Nephron (organoid): ENCODE results near the gene LRRC46.
A peak's percentile ranks its signal among the peaks of the same experiment; 100 is the strongest.

Source experiments
- H3K27ac Mint-ChIP-seq, 3 experiments: 2 replicates each; pipeline ENCODE4 v1.8.0; 2020; ENCODE audit warnings: mixed read lengths in 3 of 3, mild to moderate bottlenecking in 2 of 3, moderate library complexity in 1 of 3
- H3K27me3 Mint-ChIP-seq: 2 replicates; pipeline ENCODE4 v1.8.0; 2021; ENCODE audit warnings: low read depth, mild to moderate bottlenecking, moderate library complexity, mixed read lengths
- H3K36me3 Mint-ChIP-seq: 2 replicates; pipeline ENCODE4 v1.8.0; 2020; ENCODE audit warnings: low read depth, mixed read lengths
- H3K4me1 Mint-ChIP-seq: 2 replicates; pipeline ENCODE4 v1.8.0; 2020; ENCODE audit warnings: mixed read lengths
- H3K4me3 Mint-ChIP-seq, 3 experiments: 2 replicates each; pipeline ENCODE4 v1.8.0; 2020; ENCODE audit warnings: mild to moderate bottlenecking in 3 of 3, mixed read lengths in 3 of 3, moderate library complexity in 2 of 3
- H3K9me3 Mint-ChIP-seq: 2 replicates; pipeline ENCODE4 v1.8.0; 2020; ENCODE audit warnings: mixed read lengths
- TF ChIP-seq, protein P1 (sequence below), 3 experiments: fragments of 200-600 bp; sonication (generic); IDR thresholded peaks; one replicate each; pipeline ENCODE4 v1.5.0; 2021; ENCODE audit warnings: antibody characterized with exemption in 3 of 3; ENCODE audit not compliant: unreplicated experiment in 3 of 3

The LRRC46 gene, protein sequence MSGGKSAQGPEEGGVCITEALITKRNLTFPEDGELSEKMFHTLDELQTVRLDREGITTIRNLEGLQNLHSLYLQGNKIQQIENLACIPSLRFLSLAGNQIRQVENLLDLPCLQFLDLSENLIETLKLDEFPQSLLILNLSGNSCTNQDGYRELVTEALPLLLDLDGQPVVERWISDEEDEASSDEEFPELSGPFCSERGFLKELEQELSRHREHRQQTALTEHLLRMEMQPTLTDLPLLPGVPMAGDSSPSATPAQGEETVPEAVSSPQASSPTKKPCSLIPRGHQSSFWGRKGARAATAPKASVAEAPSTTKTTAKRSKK

DNA sequence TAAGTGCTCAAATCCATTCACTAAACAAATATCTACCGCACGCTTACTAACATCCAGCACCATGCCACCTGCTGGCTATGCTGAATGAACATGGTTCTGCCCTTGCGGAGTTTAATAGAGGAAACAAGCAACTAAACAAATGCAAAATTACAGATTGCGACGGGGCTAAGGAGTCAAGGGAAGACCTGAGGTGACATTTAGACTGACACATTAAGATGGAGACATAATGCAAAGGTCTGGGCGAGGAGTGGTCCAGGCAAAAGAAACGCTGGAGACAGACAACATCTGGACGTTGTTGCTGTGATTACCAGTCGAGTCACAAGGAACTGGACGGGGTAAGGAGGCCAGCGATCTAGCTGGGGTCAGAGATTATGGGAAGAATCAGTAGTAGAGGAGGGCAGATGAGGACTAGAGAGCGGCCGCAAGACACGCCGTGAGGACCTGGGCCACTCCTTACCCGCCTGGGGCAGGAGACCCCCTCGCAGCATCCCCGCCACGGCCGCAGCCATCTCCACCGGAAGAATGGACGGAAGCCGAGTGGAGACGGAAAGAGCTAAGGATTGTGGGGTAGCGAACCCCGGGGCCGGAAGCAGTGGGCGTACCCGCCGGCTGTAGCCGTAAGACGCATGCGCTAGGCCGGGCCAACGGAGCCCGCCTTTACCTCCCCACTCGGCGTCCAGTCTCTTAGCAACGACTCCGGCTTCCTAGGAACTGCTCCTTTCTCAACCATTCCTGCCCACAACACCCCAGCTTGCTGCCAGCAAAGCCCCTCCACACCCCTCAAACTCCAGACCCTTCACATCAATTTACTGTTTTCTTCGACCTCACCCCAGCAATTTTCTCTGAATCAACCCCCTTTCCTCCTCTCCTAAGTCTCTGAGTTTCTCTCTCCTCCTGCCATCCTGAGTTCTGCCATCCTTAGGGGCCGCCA, at the start of gene LRRC46, which contains the start of gene MRPL10:
TSS of gene LRRC46 (plus strand) at position 668 of the 931 bp plus-strand sequence. CDS start 320 bp downstream, outside the sequence.
TSS of gene MRPL10 (minus strand) at position 539 of the 931 bp plus-strand sequence. CDS start at position 509, 30 bp downstream.
- Mint-ChIP-seq H3K4me1 (peaks cover 15% of the 10 kb centered on the region), H3K36me3 (peaks cover 23% of the 10 kb centered on the region)

DNA sequence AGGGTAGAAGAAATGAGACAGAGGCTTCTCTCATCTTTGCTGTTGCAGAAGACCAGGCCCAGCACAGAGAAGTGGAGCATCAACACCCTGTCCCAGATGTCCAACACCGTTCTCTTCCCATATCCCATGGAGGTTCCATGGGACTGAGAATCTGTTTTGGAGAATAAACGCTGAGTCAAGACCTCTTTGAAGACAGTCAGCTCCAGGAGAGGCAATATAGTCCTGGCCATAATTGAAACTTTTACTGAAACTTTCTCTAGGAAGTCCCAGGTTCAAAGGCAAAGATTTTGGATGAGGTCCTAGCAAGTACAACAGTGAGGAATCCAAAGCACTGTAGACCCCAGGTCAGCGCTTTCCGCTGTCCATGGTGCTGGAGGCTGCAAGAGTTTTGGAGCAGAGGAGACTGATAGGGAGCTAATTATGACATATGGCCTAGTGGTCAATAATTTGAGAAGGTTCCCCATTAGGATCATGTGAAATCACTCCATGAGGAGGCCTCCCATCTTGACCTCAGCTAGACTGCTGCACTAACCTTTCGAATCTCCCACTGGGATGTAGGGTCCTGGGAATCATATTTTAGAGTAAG, 45.8 kb upstream of the LRRC46 start:
- H3K27ac Mint-ChIP-seq, result no peak overlapping the region
- H3K4me3 Mint-ChIP-seq, result peak overlapping the region in 1 of 3 experiments; percentile 41
- TF ChIP-seq, protein P1, sequence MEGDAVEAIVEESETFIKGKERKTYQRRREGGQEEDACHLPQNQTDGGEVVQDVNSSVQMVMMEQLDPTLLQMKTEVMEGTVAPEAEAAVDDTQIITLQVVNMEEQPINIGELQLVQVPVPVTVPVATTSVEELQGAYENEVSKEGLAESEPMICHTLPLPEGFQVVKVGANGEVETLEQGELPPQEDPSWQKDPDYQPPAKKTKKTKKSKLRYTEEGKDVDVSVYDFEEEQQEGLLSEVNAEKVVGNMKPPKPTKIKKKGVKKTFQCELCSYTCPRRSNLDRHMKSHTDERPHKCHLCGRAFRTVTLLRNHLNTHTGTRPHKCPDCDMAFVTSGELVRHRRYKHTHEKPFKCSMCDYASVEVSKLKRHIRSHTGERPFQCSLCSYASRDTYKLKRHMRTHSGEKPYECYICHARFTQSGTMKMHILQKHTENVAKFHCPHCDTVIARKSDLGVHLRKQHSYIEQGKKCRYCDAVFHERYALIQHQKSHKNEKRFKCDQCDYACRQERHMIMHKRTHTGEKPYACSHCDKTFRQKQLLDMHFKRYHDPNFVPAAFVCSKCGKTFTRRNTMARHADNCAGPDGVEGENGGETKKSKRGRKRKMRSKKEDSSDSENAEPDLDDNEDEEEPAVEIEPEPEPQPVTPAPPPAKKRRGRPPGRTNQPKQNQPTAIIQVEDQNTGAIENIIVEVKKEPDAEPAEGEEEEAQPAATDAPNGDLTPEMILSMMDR (IDR thresholded peaks at IDR 0.05; ENCODE audit: unreplicated experiment in 3 of 3), result no peak
- H3K36me3 Mint-ChIP-seq, result no peaks in the 10 kb centered on the region
- H3K9me3 Mint-ChIP-seq, result peaks cover 2% of the 10 kb centered on the region
- no peaks in the 10 kb centered on the region for H3K4me1 Mint-ChIP-seq
- peaks cover 74% of the 10 kb centered on the region for H3K27me3 Mint-ChIP-seq

More for the DNA sequence above, at the start of gene LRRC46, which contains the start of gene MRPL10:
- Mint-ChIP-seq H3K4me3 (peak within 1 kb of the TSS; percentile 90 to 93 (median 92)), H3K27ac (peak within 1 kb of the TSS; percentile 52 to 92 (median 90)), H3K27me3 (no peaks in the 10 kb centered on the region), H3K9me3 (no peaks in the 10 kb centered on the region)
- TF ChIP-seq, protein P1 (IDR thresholded peaks at IDR 0.05; ENCODE audit: unreplicated experiment in 3 of 3), result peak in 2 of 3 experiments; percentile 43 to 53

DNA sequence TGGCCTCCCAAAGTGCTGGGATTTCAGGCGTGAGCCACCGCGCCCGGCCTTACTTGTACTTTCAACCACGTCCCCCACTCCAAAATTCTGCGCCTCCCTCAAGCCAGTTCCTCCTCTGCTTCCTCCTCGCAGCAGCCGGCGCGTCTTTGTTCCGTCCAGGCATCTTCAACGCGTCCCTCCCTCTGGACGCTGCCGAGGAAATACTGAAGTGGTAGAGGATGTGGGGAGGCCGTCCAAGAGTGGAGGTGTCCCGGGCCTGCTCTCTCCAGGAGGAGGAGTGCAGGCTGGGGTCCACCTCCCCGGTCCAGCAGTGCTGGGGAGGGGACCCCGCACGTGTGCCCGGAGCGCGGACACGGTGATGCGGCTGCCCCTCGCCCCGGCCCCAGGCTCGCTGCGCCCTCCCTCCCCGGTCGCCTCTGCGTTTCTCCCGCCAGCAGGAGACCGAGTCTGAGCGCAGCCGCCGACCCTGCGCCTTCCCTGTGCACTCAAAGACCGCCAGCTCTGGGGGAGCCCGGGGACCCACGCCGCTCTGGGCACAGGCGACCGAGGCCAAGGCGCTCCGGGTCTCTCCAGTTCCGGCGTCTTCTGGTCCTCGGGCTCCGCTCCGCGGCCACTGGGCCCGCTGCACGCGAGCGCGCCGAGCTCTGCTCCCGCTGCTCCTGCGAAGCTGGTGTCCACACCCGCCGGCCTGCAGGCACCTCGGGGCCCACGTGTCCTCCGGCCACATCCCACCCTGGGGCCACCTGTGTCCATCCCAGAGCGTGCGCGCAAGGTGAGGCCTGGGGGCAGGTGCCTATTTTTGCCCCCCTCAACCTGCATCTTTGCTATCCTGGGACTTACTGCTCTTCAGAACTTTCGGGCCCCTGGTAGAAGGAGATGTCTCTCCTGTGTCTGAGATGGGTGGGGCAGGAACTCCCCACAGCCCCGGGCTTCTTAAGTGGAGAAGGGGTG, 41.6 kb upstream of the LRRC46 start:
- Mint-ChIP-seq H3K4me3 (peak overlapping the region; percentile 8 to 72 (median 56)), H3K27ac (no peak overlapping the region), H3K4me1 (no peaks in the 10 kb centered on the region), H3K36me3 (no peaks in the 10 kb centered on the region), H3K27me3 (peaks cover 95% of the 10 kb centered on the region), H3K9me3 (peaks cover 2% of the 10 kb centered on the region)
- TF ChIP-seq, protein P1 (IDR thresholded peaks at IDR 0.05; ENCODE audit: unreplicated experiment in 3 of 3), result peak; percentile 48 to 52 (median 50)

DNA sequence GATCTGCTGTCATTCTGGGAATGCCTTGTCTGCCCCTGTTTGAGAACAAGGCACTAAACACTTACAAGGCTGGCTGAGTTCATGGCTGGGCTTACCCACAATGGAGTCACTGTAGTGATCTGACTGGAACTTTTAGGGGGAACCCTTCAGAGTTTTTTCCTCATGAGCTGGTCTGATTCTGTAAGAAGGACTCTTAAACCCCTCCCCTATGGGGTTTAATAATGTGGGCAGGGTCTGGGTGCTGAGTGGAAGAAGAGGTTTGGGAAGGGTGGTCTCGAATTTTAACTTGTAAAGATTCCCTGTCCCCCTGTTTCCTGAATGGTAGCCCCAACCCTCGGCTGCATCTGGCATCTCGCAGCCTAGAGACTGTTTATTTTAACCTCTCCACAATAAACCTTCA, 40.4 kb upstream of the LRRC46 start:
- Mint-ChIP-seq H3K27ac (no peak overlapping the region), H3K4me1 (no peaks in the 10 kb centered on the region), H3K36me3 (no peaks in the 10 kb centered on the region), H3K27me3 (peaks cover 99% of the 10 kb centered on the region), H3K4me3 (no peak overlapping the region), H3K9me3 (no peaks in the 10 kb centered on the region)
- TF ChIP-seq, protein P1 (IDR thresholded peaks at IDR 0.05; ENCODE audit: unreplicated experiment in 3 of 3), result no peak

DNA sequence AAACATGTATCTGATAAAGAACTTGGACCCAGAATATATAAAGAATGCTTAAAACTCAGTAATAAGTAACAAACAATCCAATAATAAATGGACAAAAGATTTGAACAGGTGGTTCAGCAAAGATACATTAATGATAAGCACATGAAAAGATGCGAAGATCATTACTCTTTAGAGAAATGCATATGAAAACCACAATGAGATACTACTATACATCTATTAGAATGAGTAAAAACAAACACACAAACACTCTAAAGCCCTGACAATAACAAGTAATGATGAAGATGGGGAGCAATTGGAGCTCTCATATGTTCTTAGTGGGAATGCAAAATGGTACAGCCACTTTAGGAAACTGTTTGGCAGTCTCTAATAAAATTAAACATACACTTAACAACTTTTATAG, 39.0 kb upstream of the LRRC46 start:
- Mint-ChIP-seq H3K4me1 (no peaks in the 10 kb centered on the region), H3K4me3 (no peak overlapping the region), H3K27me3 (peaks cover 87% of the 10 kb centered on the region), H3K36me3 (no peaks in the 10 kb centered on the region), H3K9me3 (no peaks in the 10 kb centered on the region), H3K27ac (no peak overlapping the region)
- TF ChIP-seq, protein P1 (IDR thresholded peaks at IDR 0.05; ENCODE audit: unreplicated experiment in 3 of 3), result no peak
